Colonic mucosa (tissue), 4 donors: ENCODE measurements around the gene RBP5. TPM values are rescaled to one million over a fixed set of nuclear protein-coding genes. Genes with fewer than 3 reads are reported as not detected.

ENCODE experiments used
- DNase-seq: peaks from one replicate; pipeline ENCODE4 v3.0.0-alpha.2; 2020
- H3K27ac ChIP-seq: fragments of 200-600 bp; one replicate; pipeline ENCODE4 v1.8.0; 2021
- H3K27me3 ChIP-seq: fragments of 200-600 bp; one replicate; pipeline ENCODE4 v1.8.0; 2021
- H3K36me3 ChIP-seq: fragments of 200-600 bp; one replicate; pipeline ENCODE4 v1.8.0; 2021
- H3K4me1 ChIP-seq: fragments of 200-600 bp; one replicate; pipeline ENCODE4 v1.8.0; 2021; ENCODE audit warnings: mild to moderate bottlenecking
- H3K4me3 ChIP-seq: fragments of 200-600 bp; one replicate; pipeline ENCODE4 v1.8.0; 2021
- H3K9ac ChIP-seq, 2 donors: one replicate each; pipeline ENCODE4 v1.7.0; 2013; ENCODE audit warnings: control low read depth in 2 of 2, low read depth in 2 of 2, low read length in 2 of 2
- H3K9me3 ChIP-seq: fragments of 200-600 bp; one replicate; pipeline ENCODE4 v1.8.0; 2021
- intact Hi-C: fragments of 100-400 bp; cut with DNase I; formaldehyde crosslinking; loops from one replicate; pipeline ENCODE4 v1.14.1; 2022
- total RNA-seq, 2 donors: library from RNA; stranded (reverse); fragmentation: NEBNext Ultra II Directional in 1 of 2; extraction: Animal tissue kit (Norgen Biotek cat#: 25700) in 1 of 2; gene quantifications; one replicate each; pipeline ENCODE4 v1.2.1, GENCODE V29; 2021
- TF ChIP-seq, protein P1 (sequence below): fragments of 200-600 bp; IDR thresholded peaks from one replicate; pipeline ENCODE4 v1.8.0; 2022; ENCODE audit warnings: antibody characterized with exemption, mild to moderate bottlenecking
- donor health status: healthy.
- donor health status: DM: no; HTN: no; CAD: no.
- donor health status: DM: no; HTN: no; CAD: no.

The RBP5 gene
- total RNA-seq, 2 donors from 2014 or later: 2.4 to 3.7 TPM

DNA sequence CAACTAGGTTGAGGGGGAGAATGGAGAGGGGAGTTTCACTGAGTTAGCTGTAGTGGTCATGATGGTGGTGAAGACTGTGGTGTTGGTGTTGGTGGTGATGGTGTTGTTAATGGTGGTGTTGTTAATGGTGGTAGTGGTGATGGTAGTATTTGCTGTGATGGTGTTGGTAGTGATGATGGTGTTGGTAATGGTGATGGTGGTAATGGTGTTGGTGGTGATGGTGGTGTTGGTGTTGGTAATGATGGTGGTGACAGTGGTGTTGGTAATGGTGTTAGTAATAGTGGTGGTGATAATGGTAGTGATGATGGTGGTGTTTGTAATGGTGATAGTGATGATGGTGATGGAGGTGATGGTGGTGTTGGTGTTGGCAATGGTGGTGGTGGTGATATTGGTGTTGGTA is 45.6 kb downstream of the RBP5 start:
- Histone ChIP-seq H3K4me3 (no peak overlapping the region), H3K9me3 (no peaks in the 10 kb centered on the region), H3K4me1 (no peaks in the 10 kb centered on the region), H3K9ac (no peak overlapping the region), H3K36me3 (no peaks in the 10 kb centered on the region), H3K27me3 (no peaks in the 10 kb centered on the region), H3K27ac (no peak overlapping the region)
- TF ChIP-seq, protein P1, sequence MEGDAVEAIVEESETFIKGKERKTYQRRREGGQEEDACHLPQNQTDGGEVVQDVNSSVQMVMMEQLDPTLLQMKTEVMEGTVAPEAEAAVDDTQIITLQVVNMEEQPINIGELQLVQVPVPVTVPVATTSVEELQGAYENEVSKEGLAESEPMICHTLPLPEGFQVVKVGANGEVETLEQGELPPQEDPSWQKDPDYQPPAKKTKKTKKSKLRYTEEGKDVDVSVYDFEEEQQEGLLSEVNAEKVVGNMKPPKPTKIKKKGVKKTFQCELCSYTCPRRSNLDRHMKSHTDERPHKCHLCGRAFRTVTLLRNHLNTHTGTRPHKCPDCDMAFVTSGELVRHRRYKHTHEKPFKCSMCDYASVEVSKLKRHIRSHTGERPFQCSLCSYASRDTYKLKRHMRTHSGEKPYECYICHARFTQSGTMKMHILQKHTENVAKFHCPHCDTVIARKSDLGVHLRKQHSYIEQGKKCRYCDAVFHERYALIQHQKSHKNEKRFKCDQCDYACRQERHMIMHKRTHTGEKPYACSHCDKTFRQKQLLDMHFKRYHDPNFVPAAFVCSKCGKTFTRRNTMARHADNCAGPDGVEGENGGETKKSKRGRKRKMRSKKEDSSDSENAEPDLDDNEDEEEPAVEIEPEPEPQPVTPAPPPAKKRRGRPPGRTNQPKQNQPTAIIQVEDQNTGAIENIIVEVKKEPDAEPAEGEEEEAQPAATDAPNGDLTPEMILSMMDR: no peak
- intact Hi-C loops: no loop called here
- DNase-seq: no peak

DNA sequence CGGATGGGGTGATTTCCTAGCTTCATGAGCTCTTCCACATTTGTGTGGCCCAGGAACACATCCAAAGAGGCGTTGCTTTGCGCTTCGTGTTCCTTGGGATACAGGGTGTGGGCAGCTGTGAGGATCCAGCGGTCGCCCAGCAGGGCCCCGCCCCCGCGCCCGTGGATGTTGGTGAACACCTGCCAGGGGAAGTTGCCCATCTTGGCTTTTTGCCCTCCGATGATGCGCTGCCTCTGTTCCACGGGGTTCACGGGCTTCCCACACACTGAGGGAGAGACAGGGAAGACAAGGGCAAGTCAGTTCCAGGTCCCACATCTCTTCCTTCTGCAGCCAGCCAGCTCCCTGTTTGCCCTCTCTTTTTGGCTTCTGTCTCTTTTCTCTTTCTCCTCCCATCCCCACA is 47.7 kb downstream of the RBP5 start:
- Histone ChIP-seq H3K27me3 (no peaks in the 10 kb centered on the region), H3K4me3 (no peak overlapping the region), H3K9ac (no peak overlapping the region), H3K9me3 (no peaks in the 10 kb centered on the region), H3K36me3 (no peaks in the 10 kb centered on the region), H3K27ac (no peak overlapping the region), H3K4me1 (no peaks in the 10 kb centered on the region)
- TF ChIP-seq, protein P1: no peak
- DNase-seq: no peak
- intact Hi-C loops: no loop called here

DNA sequence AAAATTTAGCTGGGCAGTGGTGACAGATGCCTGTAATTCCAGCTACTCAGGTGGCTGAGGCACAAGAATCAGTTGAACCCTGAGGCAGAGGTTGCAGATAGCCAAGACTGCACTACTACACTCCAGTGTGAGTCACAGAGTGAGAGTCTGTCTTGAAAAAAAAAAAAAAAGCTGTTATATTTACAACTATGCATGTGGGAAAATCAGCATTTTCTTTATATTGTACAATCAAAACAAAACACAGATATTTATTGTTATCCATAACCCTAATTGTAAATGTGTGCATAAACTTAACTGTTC is 48.9 kb downstream of the RBP5 start:
- intact Hi-C loops: no loop called here
- Histone ChIP-seq H3K9ac (no peak overlapping the region), H3K9me3 (no peaks in the 10 kb centered on the region), H3K36me3 (no peaks in the 10 kb centered on the region), H3K4me3 (no peak overlapping the region), H3K4me1 (no peaks in the 10 kb centered on the region), H3K27me3 (no peaks in the 10 kb centered on the region), H3K27ac (peak overlapping the region; percentile 57)
- TF ChIP-seq, protein P1: no peak
- no peak for DNase-seq

GRCh38 chr12:7078163-7078562 is 50.5 kb downstream of the RBP5 start:
- intact Hi-C loops: no loop called here

GRCh38 chr12:7076493-7076892 is 52.2 kb downstream of the RBP5 start:
- no peaks in the 10 kb centered on the region for H3K9me3 ChIP-seq
- no peak overlapping the region for H3K4me3 ChIP-seq
- no peaks in the 10 kb centered on the region for H3K4me1 ChIP-seq
- DNase-seq: no peak
- no peak overlapping the region for H3K27ac ChIP-seq
- no peak overlapping the region for H3K9ac ChIP-seq
- H3K27me3 ChIP-seq: no peaks in the 10 kb centered on the region
- no peaks in the 10 kb centered on the region for H3K36me3 ChIP-seq
- TF ChIP-seq, protein P1: no peak
- intact Hi-C loops: no loop called here

More at GRCh38 chr12:7078163-7078562, 50.5 kb downstream of the RBP5 start:
- Histone ChIP-seq H3K27ac (no peak overlapping the region), H3K9me3 (no peaks in the 10 kb centered on the region), H3K36me3 (no peaks in the 10 kb centered on the region), H3K27me3 (no peaks in the 10 kb centered on the region), H3K4me3 (no peak overlapping the region), H3K4me1 (no peaks in the 10 kb centered on the region), H3K9ac (no peak overlapping the region)
- DNase-seq: no peak
- TF ChIP-seq, protein P1: no peak

- Histone ChIP-seq H3K9ac (no peak overlapping the region), H3K4me1 (no peaks in the 10 kb centered on the region), H3K27ac (no peak overlapping the region), H3K27me3 (no peaks in the 10 kb centered on the region), H3K36me3 (no peaks in the 10 kb centered on the region), H3K4me3 (no peak overlapping the region), H3K9me3 (no peaks in the 10 kb centered on the region)
- TF ChIP-seq, protein P1: no peak
- DNase-seq: no peak
- intact Hi-C loops: no loop called here
Measured at GRCh38 chr12:7075939-7076338, 52.8 kb downstream of the RBP5 start.
